Raji (cell line): ENCODE data around the gene DSTN.

Source experiments
- POLR2A ChIP-seq: IDR thresholded peaks from 2 replicates; pipeline ENCODE4 v1.6.1; 2011; ENCODE audit warnings: low read depth, low read length, control low read depth; ENCODE audit not compliant: insufficient read depth

The DSTN gene

GRCh38 chr20:17538517-17539170, 31.2 kb upstream of the DSTN start:
- no peak for TF ChIP-seq POLR2A

- TF ChIP-seq POLR2A: no peak
Measured at GRCh38 chr20:17541596-17541995, 28.3 kb upstream of the DSTN start.

GRCh38 chr20:17541996-17542395, 27.9 kb upstream of the DSTN start:
- no peak for TF ChIP-seq POLR2A

- no peak for TF ChIP-seq POLR2A
Measured at GRCh38 chr20:17542481-17542880, 27.4 kb upstream of the DSTN start.

- no peak for TF ChIP-seq POLR2A
Measured at GRCh38 chr20:17542993-17543412, 26.9 kb upstream of the DSTN start.

- TF ChIP-seq POLR2A: no peak
Measured at GRCh38 chr20:17543531-17544131, 26.2 kb upstream of the DSTN start.

- TF ChIP-seq POLR2A: no peak
Measured at GRCh38 chr20:17545127-17545526, 24.7 kb upstream of the DSTN start.

GRCh38 chr20:17549131-17549530, 20.7 kb upstream of the DSTN start:
- no peak for TF ChIP-seq POLR2A

GRCh38 chr20:17555106-17555505, 14.8 kb upstream of the DSTN start:
- no peak for TF ChIP-seq POLR2A

GRCh38 chr20:17556837-17557674, 12.8 kb upstream of the DSTN start:
- no peak for TF ChIP-seq POLR2A

GRCh38 chr20:17557675-17558006, 12.2 kb upstream of the DSTN start:
- no peak for TF ChIP-seq POLR2A

GRCh38 chr20:17558154-17558940, 11.5 kb upstream of the DSTN start:
- no peak for TF ChIP-seq POLR2A

- TF ChIP-seq POLR2A: no peak
Measured at GRCh38 chr20:17558941-17559304, 11.0 kb upstream of the DSTN start.

GRCh38 chr20:17559338-17559737, 10.5 kb upstream of the DSTN start:
- no peak for TF ChIP-seq POLR2A

- no peak for TF ChIP-seq POLR2A
Measured at GRCh38 chr20:17560344-17561074, 9.4 kb upstream of the DSTN start.

GRCh38 chr20:17562804-17563305, 7.0 kb upstream of the DSTN start:
- TF ChIP-seq POLR2A: no peak
